ENCODE results near the gene ADAM17. TPM values are rescaled to one million over a fixed set of nuclear protein-coding genes. Genes with fewer than 3 reads are reported as not detected.

ADAM17 gene
- total and polyA plus RNA-seq, 9 of the 15 experiments (the other 6 are each of a cell fraction or from before 2014, with no cell fraction given), result 5.8 to 30.0 (median 19.0) TPM

DNA sequence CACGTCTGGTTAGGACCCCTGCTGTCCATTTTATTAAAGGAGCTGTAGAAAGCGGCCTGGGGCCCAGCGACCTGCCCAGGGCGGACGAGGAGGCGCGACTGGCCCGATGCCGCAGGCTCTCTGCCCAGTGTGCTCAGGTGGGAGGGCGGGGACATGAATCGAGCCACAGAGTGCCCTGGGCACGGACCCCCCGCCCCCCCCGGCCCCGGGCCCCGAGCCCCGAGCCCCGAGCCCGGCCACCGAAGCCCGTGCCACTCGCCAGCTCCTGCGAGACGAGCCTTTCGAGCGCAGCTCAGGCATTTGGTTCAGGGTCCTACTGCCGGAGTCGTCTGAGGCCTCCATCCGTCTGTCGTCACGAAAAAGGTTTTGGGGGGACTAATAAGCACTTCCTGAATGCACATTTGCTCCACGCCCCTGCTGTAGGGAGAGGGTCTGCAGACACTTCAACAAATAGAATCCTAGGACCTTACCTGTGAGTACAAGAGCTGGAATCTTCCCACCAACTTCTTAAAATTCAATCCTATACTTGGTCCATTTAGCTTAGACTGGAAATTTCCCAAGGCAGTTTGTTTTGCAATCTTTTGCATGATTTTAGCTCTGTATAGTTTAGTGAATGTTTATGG is 602 bp upstream of the ADAM17 start (continued):
- TF ChIP-seq PHF21A (IDR thresholded peaks at IDR 0.05; ENCODE audit: borderline replicate concordance, low read depth) (peak; percentile 52; the same call in 1 of the 2 replicates), CEBPB (tag; IDR thresholded peaks at IDR 0.05) (peak; percentile 55), NRF1 (conservative IDR thresholded peaks at IDR 0.05 in 1 of 2, IDR thresholded peaks at IDR 0.05 in 1 of 2) (peak; percentile 50 to 64; a peak in 2 of 4 replicates), GATAD2A (IDR thresholded peaks at IDR 0.05) (0 out of 2 replicates have a peak, but pooled peaks have one; percentile 49), PHB (CRISPR knock-in tag; IDR thresholded peaks at IDR 0.05) (0 out of 2 replicates have a peak, but pooled peaks have one; percentile 42), HDAC8 (tag; IDR thresholded peaks at IDR 0.05) (no peak), TAF7 (tag; IDR thresholded peaks at IDR 0.05) (peak; percentile 18; the same call in 1 of the 2 replicates), ZNF224 (CRISPR knock-in tag; IDR thresholded peaks at IDR 0.05) (0 out of 2 replicates have a peak, but pooled peaks have one; percentile 27), FUS (optimal IDR thresholded peaks at IDR 0.05; ENCODE audit: low read depth, low read length) (peak; percentile 2), KAT2B (IDR thresholded peaks at IDR 0.05; ENCODE audit: low read depth, low read length) (no peak), RUNX1 (IDR thresholded peaks at IDR 0.05; ENCODE audit: low read depth) (no peak), ZNF589 (CRISPR knock-in tag; IDR thresholded peaks at IDR 0.05; ENCODE audit: low read depth) (peak; percentile 52; the same call in 1 of the 2 replicates)
- TF ChIP-seq, protein P1, sequence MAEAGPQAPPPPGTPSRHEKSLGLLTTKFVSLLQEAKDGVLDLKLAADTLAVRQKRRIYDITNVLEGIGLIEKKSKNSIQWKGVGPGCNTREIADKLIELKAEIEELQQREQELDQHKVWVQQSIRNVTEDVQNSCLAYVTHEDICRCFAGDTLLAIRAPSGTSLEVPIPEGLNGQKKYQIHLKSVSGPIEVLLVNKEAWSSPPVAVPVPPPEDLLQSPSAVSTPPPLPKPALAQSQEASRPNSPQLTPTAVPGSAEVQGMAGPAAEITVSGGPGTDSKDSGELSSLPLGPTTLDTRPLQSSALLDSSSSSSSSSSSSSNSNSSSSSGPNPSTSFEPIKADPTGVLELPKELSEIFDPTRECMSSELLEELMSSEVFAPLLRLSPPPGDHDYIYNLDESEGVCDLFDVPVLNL (CRISPR knock-in tag; IDR thresholded peaks at IDR 0.05; ENCODE audit: low read depth), result 0 out of 2 replicates have a peak, but pooled peaks have one; percentile 46
- TF ChIP-seq, protein P2, sequence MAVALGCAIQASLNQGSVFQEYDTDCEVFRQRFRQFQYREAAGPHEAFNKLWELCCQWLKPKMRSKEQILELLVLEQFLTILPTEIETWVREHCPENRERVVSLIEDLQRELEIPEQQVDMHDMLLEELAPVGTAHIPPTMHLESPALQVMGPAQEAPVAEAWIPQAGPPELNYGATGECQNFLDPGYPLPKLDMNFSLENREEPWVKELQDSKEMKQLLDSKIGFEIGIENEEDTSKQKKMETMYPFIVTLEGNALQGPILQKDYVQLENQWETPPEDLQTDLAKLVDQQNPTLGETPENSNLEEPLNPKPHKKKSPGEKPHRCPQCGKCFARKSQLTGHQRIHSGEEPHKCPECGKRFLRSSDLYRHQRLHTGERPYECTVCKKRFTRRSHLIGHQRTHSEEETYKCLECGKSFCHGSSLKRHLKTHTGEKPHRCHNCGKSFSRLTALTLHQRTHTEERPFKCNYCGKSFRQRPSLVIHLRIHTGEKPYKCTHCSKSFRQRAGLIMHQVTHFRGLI (CRISPR knock-in tag; IDR thresholded peaks at IDR 0.05), result no peak
- TF ChIP-seq, protein P3, sequence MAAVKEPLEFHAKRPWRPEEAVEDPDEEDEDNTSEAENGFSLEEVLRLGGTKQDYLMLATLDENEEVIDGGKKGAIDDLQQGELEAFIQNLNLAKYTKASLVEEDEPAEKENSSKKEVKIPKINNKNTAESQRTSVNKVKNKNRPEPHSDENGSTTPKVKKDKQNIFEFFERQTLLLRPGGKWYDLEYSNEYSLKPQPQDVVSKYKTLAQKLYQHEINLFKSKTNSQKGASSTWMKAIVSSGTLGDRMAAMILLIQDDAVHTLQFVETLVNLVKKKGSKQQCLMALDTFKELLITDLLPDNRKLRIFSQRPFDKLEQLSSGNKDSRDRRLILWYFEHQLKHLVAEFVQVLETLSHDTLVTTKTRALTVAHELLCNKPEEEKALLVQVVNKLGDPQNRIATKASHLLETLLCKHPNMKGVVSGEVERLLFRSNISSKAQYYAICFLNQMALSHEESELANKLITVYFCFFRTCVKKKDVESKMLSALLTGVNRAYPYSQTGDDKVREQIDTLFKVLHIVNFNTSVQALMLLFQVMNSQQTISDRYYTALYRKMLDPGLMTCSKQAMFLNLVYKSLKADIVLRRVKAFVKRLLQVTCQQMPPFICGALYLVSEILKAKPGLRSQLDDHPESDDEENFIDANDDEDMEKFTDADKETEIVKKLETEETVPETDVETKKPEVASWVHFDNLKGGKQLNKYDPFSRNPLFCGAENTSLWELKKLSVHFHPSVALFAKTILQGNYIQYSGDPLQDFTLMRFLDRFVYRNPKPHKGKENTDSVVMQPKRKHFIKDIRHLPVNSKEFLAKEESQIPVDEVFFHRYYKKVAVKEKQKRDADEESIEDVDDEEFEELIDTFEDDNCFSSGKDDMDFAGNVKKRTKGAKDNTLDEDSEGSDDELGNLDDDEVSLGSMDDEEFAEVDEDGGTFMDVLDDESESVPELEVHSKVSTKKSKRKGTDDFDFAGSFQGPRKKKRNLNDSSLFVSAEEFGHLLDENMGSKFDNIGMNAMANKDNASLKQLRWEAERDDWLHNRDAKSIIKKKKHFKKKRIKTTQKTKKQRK (IDR thresholded peaks at IDR 0.05; ENCODE audit: borderline replicate concordance, low read depth, low read length), result no peak
- TF ChIP-seq, protein P4, sequence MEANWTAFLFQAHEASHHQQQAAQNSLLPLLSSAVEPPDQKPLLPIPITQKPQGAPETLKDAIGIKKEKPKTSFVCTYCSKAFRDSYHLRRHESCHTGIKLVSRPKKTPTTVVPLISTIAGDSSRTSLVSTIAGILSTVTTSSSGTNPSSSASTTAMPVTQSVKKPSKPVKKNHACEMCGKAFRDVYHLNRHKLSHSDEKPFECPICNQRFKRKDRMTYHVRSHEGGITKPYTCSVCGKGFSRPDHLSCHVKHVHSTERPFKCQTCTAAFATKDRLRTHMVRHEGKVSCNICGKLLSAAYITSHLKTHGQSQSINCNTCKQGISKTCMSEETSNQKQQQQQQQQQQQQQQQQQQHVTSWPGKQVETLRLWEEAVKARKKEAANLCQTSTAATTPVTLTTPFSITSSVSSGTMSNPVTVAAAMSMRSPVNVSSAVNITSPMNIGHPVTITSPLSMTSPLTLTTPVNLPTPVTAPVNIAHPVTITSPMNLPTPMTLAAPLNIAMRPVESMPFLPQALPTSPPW (CRISPR knock-in tag; IDR thresholded peaks at IDR 0.05), result peak; percentile 40
- TF ChIP-seq, protein P5, sequence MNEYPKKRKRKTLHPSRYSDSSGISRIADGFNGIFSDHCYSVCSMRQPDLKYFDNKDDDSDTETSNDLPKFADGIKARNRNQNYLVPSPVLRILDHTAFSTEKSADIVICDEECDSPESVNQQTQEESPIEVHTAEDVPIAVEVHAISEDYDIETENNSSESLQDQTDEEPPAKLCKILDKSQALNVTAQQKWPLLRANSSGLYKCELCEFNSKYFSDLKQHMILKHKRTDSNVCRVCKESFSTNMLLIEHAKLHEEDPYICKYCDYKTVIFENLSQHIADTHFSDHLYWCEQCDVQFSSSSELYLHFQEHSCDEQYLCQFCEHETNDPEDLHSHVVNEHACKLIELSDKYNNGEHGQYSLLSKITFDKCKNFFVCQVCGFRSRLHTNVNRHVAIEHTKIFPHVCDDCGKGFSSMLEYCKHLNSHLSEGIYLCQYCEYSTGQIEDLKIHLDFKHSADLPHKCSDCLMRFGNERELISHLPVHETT (CRISPR knock-in tag; conservative IDR thresholded peaks at IDR 0.05 in 1 of 2, IDR thresholded peaks at IDR 0.05 in 1 of 2), result peak in 1 of 2 experiments; percentile 72; a peak in 2 of 4 replicates
